SKM-1 treated with dmso at 0.1 percent for 144 hours (cell line): ENCODE data around the gene CEND1.
A peak's percentile ranks its signal among the peaks of the same experiment; 100 is the strongest.

Experiments used
- DNase-seq: peaks from one replicate; lab custom pipeline; 2025; ENCODE audit not compliant: unreplicated experiment; lab: John Stamatoyannopoulos, UW

Gene CEND1

DNA sequence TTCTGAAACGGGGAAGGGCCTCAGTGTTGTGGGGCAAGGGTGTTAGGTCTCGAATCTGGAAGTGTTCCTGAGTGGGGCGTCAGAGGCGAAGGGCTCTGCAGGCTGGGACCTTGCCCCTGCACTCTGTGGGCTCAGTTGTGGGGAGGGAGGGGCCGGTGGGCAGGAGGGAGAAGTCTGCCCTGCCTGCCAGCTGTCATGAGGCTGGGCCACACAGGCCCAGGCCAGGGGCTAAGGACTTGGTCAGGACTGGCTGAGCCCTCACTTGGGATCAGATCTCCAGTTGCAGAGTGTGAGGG lies 38.0 kb upstream of the CEND1 start, which contains the start of gene CRACR2B:
TSS of gene CRACR2B (plus strand) at position 23 of the 296 bp plus-strand sequence. CDS start 689 bp downstream, outside the sequence.
- DNase-seq, result no peak

DNA sequence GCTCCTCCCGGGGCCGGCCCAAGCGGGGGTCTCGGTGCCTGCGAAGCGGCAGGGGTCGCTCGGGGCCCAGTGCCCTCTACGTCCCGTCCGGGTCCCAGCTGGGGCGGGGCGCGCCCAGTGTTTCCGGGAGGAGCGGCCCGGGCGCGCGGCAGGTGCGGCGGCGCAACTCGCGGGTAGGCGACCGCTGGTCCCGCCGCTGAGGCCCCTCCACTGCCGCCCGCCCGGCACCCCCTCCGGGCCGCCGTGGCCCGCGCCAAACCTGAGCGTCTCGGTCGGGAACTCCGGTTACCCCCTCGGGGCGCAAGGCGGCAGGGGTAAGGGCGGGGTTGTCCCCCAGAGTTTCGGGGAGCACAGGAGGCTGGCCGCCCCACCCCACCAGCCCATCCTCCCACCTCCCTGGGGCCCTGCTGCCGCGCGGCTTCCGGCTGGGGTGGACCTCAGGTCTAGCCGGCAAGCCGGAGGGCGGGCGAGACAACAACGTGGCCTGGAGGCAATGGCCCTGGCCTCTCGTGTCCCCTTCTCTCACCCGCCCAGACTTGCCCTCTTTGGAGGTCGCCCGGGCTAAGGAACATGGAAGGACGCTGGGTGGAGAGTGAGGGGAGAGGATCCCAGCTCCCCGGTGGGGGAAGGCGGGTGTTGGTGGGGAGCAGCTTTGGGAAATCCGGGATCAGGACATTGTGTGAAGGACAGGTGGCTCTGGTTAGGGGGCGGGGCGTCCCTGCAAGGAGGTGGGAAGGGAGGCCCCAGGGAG lies 37.4 kb upstream of the CEND1 start:
- DNase-seq, result no peak

DNA sequence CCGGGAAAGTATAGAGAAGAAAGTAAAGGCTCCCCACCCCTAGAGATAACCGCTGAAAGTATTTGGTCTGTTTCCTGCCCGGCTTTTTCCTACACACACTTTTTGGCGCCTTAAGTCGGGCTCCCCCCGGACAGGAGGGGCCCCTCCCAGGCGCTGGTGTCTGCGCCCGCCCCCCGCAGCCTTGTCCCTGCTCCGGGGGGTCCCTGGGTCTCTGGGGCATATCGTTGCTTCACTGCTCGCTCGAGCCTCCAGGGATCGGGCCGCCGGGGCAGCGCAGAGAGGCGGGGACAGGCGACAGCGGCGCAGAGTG lies 36.9 kb upstream of the CEND1 start:
- no peak for DNase-seq

- DNase-seq, result no peak
Measured at GRCh38 chr11:826227-826621, 36.3 kb upstream of the CEND1 start.

GRCh38 chr11:825366-826226 lies 35.7 kb upstream of the CEND1 start:
- DNase-seq, result no peak

DNA sequence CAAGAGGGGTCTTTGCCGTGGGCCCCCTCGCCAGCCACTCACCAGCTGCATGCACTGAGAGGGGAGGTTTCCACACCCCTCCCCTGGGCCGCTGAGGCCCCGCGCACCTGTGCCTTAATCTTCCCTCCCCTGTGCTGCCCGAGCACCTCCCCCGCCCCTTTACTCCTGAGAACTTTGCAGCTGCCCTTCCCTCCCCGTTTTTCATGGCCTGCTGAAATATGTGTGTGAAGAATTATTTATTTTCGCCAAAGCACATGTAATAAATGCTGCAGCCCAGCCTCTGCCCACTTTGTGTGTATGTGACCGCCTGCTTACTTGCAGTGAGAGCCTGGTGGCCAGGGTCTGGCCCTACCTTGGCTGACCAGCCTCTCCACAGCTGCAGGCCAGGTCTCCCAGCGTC lies 35.1 kb upstream of the CEND1 start:
- DNase-seq, result no peak

DNA sequence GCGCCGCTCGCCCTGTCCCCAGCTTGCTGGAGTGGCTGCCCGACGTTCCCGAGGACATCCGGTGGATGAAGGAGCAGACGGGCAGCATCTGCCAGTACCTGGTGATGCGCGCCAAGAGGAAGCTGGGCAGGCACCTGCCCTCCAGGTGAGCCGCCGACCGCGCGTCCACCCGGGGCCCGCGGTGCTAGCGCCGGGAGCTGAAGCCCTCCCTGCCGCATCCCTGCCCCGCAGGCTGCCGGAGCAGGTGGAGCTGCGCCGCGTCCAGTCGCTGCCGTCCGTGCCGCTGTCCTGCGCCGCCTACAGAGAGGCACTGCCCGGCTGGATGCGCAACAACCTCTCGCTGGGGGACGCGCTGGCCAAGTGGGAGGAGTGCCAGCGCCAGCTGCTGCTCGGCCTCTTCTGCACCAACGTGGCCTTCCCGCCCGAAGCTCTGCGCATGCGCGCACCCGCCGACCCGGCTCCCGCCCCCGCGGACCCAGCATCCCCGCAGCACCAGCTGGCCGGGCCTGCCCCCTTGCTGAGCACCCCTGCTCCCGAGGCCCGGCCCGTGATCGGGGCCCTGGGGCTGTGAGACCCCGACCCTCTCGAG lies 34.5 kb upstream of the CEND1 start:
- DNase-seq, result no peak

GRCh38 chr11:823441-824291 lies 33.8 kb upstream of the CEND1 start:
- no peak for DNase-seq

DNA sequence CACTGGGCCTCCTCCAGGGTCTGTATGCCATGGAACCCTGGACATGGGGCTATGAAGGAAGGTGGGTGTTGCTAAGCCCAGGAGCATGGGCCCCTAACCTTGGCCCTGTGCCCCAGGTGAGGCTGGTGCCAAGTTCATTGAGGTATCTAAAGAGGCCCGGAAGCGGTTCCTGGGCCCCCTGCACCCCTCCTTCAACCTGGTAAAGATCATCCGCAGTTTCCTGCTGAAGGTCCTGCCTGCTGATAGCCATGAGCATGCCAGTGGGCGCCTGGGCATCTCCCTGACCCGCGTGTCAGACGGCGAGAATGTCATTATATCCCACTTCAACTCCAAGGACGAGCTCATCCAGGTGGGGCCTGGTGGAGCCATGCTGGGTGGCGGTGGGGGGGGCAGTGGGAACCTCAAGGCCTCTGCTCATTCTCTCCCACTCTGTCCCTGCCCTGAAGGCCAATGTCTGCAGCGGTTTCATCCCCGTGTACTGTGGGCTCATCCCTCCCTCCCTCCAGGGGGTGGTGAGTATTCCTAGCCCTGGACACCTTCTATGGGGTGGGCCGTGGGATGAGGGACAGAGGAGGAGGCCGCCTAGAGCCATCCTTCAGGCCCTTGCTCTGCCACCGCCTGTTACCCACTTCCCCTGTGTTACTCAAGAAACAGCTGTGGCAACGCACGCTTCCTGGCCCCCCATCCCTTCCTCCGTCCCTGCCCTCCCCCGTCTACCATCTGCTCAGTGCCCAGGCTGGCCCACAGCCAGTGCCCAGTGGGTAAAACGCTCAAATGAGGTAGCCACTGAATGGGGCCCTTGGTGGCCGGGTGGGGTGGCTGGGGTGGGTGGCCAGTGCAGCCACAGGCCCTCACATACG lies 31.9 kb upstream of the CEND1 start:
- DNase-seq, result no peak

GRCh38 chr11:820655-821511 lies 31.0 kb upstream of the CEND1 start:
- no peak for DNase-seq

DNA sequence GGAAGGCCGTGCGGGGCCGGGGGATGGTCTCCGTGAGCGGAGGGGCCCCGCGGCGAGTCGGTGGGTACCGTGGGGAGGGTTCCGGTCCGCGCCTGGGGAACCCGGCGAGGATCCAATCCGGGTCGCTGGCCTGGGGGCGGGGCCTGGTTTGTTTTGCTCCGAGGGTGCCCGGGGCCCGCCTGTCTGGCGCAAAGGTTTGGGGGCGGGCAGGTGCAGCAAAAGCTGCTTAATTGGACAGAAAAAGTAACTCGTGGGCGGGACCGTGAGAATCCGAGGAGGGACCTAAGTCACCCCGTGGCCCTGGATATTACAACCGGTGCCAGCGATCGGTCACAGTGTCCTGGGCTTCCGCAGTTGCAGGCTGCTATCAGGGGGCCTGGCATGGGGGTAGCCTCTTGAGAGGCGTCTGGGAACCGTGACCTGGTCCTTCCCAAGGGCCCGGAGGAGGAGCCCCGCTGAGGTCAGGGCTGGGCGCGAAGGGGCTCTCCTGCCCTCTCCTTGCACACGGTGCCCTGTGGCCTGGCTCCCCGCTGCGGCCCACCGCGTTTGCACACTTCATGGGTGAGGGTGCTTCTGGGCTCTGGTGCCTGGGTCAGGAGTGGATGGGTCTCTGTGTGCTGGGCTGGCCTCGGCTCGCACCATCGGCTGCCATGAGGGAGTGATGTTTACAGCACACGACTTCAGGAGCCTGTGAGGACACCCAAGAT lies 30.2 kb upstream of the CEND1 start:
- peak; percentile 66 for DNase-seq

- peak; percentile 86 for DNase-seq
Measured at GRCh38 chr11:819129-819931, 29.4 kb upstream of the CEND1 start.

DNA sequence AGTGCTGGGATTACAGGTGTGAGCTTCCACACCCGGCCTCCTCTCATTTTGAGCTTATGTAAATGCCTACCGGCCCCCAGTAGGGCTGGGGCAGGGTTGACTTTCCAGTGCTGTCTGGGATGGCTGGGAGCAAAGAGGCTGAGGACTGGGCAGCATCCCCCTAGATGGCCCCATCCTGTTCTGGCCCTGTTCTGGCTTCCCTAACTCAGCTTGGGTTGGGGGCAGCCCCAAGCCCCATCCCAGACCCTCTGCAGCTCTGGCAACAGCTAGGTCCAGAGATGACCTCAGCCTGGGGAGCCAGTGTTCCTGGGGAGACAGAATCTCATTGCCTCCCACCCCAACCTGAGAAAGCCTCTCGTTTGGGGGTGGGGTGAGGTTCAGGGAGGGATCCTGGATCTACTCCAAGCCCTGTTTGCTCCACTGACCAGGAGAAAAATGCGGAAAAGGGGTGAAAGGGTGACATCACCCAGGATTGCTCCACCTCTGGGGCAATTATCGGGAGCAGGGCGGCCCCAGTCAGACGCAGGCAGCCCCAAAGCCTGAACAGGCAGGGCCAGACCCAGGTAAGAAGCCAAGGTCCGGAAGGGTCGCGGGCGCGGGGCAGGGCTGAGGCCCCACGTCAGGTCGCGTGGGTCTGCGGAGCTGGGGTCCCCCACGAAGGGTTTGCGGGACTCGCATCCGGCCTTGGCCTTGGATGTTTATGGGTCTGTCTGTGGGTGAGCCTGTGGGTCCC lies 28.7 kb upstream of the CEND1 start, which contains the start of gene PNPLA2:
TSS of gene PNPLA2 (plus strand) at position 519 of the 733 bp plus-strand sequence. CDS start 805 bp downstream, outside the sequence.
- no peak for DNase-seq

DNA sequence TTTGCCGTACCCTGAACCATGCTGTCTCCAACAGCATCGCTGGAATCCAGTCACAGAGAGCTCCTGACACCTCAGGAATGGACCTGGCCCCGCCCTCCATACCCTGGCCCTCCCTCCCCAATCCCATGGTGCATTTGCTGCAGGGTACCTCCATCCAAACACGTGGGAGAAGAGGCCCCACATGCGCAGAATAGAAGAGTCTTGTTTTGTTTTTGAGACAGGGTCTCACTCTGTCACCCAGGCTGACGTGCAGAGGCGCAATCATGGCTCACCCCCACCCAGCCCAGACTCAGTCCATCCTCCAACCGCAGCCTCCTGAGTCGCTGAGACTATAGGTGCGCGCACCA lies 26.5 kb upstream of the CEND1 start:
- DNase-seq, result no peak

DNA sequence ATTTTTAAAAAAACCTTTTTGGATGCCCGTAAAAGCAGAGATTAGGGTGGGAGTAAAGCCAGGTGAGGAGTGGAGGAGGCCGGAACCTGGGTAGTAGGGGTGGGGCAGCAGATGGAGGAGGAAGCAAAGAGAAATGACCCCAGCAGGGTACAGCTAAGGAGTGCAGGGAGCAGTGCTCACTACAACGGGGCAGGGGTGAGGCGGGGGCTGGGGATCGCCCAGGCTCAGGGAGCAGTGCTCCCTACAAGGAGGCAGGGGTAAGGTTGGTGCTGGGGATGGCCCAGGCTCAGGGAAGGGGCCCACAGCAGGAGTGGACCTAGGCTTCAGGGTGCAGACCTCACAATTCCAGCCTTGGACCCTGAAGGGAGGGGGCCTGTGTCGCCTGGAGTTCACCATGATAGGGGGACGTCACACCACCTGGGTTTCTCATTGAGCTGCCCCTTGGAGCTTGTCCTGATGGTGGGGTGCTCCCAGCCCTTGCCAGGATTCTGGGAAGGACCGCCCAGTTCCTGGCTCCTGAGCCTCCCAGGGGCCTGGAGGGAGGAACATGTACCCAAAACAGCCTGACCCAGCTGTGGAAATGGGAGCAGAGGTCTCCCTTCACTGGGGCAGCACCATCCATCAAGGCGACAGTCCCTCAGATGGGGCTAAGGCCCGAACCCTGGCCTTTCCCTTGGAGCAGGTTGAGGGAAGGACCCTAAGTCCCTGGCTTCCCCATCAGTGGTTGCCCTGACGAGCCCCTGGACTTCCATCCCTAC lies 26.0 kb upstream of the CEND1 start:
- no peak for DNase-seq

DNA sequence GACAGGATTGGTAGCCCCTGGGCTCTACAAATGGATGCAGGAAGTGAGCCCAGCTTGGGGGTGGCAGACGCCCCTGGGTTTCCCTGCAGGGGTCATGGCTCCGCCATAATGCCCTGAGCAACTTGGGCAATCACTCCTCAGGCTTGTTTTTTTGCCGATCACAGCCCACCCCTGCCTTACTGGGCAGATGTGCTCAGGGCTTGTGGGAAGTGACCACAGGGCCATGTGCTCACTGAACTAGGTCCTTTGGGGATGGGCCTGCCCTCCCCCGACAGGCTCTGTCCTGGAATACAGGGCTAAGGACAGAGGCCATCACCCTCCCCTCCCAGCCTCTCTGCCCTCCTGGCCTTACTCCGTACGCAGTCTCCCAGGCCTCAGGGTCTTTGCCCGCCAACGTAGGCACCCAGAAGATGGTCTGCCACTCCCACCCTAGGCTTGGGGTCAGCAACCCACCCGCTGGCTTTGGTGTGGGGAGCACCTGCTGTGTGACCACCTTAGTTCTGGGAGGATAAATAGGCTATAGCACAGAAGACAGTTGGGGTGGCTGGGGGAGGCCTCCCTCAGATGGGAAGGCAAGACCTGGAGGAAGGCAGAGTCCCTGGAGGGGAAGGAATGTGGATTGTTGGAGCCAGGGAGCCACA lies 23.7 kb upstream of the CEND1 start:
- no peak for DNase-seq
